ENCODE data around the gene NPIPB6. TPM values are rescaled to one million over a fixed set of nuclear protein-coding genes. Genes with fewer than 3 reads are reported as not detected.

NPIPB6 gene
- total RNA-seq, 1 experiment from 2014 or later, result 2.6 TPM

DNA sequence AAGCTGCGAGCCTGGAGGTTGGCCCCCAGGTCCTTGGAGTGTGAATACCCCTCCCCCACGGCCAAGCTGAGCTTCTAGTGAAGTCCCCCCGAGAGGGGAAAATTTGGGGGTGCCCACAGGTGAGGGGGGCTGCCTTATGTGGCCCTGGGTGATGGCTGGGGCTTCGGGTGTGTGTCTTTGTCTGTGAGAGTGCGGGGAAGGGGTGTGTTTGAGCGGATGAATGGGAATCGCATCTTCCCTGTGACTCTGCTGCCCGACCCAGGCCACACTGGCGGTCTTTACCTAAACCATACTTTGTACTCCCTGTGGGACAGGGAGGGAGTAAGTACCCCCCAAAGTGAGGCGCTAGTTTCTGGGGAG lies 69.7 kb downstream of the NPIPB6 start:
- peaks cover 7% of the 10 kb centered on the region for H3K4me1 Mint-ChIP-seq (ENCODE audit: low read depth, unreplicated experiment)
- intact Hi-C loops (cut with micrococcal nuclease; ENCODE audit: unreplicated experiment), result no loop called here
- H3K36me3 Mint-ChIP-seq (ENCODE audit: insufficient read depth, unreplicated experiment), result peaks cover 23% of the 10 kb centered on the region
- no peaks in the 10 kb centered on the region for H3K9me3 Mint-ChIP-seq (ENCODE audit: low read depth, unreplicated experiment)
- no TSS peak for BruUV-seq (replicated peaks)
- CTCF ChIA-PET, result no interaction called here
- peak overlapping the region; percentile 69 for H3K4me3 Mint-ChIP-seq (ENCODE audit: low read depth, unreplicated experiment)
- no peak overlapping the region for H3K27ac Mint-ChIP-seq (ENCODE audit: unreplicated experiment)
- TF ChIP-seq, protein P1, sequence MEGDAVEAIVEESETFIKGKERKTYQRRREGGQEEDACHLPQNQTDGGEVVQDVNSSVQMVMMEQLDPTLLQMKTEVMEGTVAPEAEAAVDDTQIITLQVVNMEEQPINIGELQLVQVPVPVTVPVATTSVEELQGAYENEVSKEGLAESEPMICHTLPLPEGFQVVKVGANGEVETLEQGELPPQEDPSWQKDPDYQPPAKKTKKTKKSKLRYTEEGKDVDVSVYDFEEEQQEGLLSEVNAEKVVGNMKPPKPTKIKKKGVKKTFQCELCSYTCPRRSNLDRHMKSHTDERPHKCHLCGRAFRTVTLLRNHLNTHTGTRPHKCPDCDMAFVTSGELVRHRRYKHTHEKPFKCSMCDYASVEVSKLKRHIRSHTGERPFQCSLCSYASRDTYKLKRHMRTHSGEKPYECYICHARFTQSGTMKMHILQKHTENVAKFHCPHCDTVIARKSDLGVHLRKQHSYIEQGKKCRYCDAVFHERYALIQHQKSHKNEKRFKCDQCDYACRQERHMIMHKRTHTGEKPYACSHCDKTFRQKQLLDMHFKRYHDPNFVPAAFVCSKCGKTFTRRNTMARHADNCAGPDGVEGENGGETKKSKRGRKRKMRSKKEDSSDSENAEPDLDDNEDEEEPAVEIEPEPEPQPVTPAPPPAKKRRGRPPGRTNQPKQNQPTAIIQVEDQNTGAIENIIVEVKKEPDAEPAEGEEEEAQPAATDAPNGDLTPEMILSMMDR (IDR thresholded peaks at IDR 0.05; ENCODE audit: unreplicated experiment), result no peak
- H3K27me3 Mint-ChIP-seq (ENCODE audit: unreplicated experiment), result peaks cover 32% of the 10 kb centered on the region
- DNase-seq, result no peak

DNA sequence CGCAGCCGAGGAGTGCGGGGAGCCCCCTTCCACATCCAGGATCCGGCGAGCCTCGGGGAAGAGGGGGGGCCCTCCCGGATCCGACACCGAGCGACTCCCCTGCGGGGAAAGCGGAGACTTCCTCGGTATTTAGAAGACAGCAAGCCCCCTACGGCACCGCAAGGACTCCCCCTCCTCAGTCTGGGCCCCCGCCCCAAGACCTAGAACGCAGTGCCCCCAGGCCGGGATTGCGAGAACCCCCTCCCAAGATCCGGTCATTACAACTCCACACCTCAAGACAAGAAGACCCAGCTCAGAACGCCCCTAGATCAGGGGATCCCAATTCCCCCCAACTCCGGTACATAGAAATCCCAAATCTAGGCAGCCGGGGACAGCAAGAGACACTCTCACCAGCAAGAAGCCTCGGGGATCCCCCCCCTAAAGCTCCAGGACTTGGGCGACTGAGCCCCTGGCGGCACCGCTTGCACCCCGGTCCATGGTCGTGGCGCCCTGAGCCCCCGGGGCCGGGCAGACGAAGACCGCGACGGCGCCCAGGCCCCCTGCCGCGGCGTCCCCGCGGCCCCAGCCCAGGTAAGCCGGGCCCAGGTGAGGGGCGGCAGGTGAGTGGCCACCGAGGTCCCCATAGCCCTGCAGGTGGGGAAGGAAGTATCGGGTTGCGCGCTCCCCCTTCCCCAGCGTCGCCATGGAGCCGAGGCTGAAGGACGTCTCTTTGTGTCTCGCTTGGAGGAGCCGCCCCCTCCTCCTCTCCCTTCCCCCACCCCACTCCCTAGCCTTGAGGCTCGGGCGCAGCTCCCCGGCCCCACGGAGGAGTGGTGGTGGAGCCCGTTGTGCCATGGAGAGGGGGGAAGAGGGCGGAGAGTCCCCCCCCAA lies 70.3 kb downstream of the NPIPB6 start:
- BruUV-seq (replicated peaks), result no TSS peak
- peaks cover 7% of the 10 kb centered on the region for H3K4me1 Mint-ChIP-seq (ENCODE audit: low read depth, unreplicated experiment)
- TF ChIP-seq, protein P1 (IDR thresholded peaks at IDR 0.05; ENCODE audit: unreplicated experiment), result no peak
- intact Hi-C loops (cut with micrococcal nuclease; ENCODE audit: unreplicated experiment), result no loop called here
- peaks cover 32% of the 10 kb centered on the region for H3K27me3 Mint-ChIP-seq (ENCODE audit: unreplicated experiment)
- peaks cover 23% of the 10 kb centered on the region for H3K36me3 Mint-ChIP-seq (ENCODE audit: insufficient read depth, unreplicated experiment)
- CTCF ChIA-PET, result interaction anchor here (0.6 kb wide), 1 partner anchor 14 kb away, joined by 5 read pairs; no protein-coding TSS in a partner anchor
- DNase-seq, result no peak
- H3K27ac Mint-ChIP-seq (ENCODE audit: unreplicated experiment), result no peak overlapping the region
- H3K4me3 Mint-ChIP-seq (ENCODE audit: low read depth, unreplicated experiment), result peak overlapping the region; percentile 69
- H3K9me3 Mint-ChIP-seq (ENCODE audit: low read depth, unreplicated experiment), result no peaks in the 10 kb centered on the region

Small RNAs within 50 kb of the gene (microRNA-seq; reads per million reads assigned to microRNA genes)
- not detected for gene MIR6862-1

Other genes with a start within 250 kb of the NPIPB6 start
- 149 and 153 TPM in 2 replicates for gene XPO6, start 151.5 kb downstream of the NPIPB6 start, total RNA-seq (2022)
- gene SBK1, start 71.0 kb downstream of the NPIPB6 start, total RNA-seq (2022), result 4.4 and 4.9 TPM in 2 replicates
- gene EIF3CL, start 40.3 kb upstream of the NPIPB6 start, total RNA-seq (2022), result 146 and 151 TPM in 2 replicates
- gene NPIPB7, start 108.8 kb upstream of the NPIPB6 start, total RNA-seq (2022), result not detected in 2 replicates
- gene CLN3, start 128.6 kb upstream of the NPIPB6 start, total RNA-seq (2022), result 31.8 and 33.5 TPM in 2 replicates
- 0.14 TPM in 1 of 2 replicates, not detected in the other for gene APOBR, start 131.1 kb upstream of the NPIPB6 start, total RNA-seq (2022)
- not detected in 2 replicates for gene IL27, start 143.3 kb upstream of the NPIPB6 start, total RNA-seq (2022)
- gene NUPR1, start 175.5 kb upstream of the NPIPB6 start, total RNA-seq (2022), result 0.27 and 0.73 TPM in 2 replicates
- 27.9 and 31.0 TPM in 2 replicates for gene SGF29, start 190.4 kb upstream of the NPIPB6 start, total RNA-seq (2022)
- 1.9 and 2.5 TPM in 2 replicates for gene SULT1A2, start 233.5 kb upstream of the NPIPB6 start, total RNA-seq (2022)
- 14.0 and 15.0 TPM in 2 replicates for gene SULT1A1, start 246.5 kb upstream of the NPIPB6 start, total RNA-seq (2022)

All from Calu3 (cell line).